GM12873 (cell line): ENCODE measurements around the gene GNB4.

ENCODE experiments used
- CTCF ChIP-seq: IDR thresholded peaks from 2 replicates; pipeline ENCODE4 v1.5.1; 2012; ENCODE audit warnings: low read depth, mild to moderate bottlenecking, moderate library complexity, low read length, control low read depth; ENCODE audit not compliant: insufficient read depth; ENCODE audit errors: missing control alignments

The GNB4 gene

GRCh38 chr3:179451265-179452175, at the start of gene GNB4:
Gene GNB4, minus strand, starts transcription at chr3:179451470. Its CDS starts 25,270 bp downstream, at chr3:179426200.
- TF ChIP-seq CTCF: no peak

- no peak for TF ChIP-seq CTCF
Measured at GRCh38 chr3:179495483-179495882, 44.2 kb upstream of the GNB4 start.

- no peak for TF ChIP-seq CTCF
Measured at GRCh38 chr3:179493260-179493659, 42.0 kb upstream of the GNB4 start.

GRCh38 chr3:179488213-179488612, 36.9 kb upstream of the GNB4 start:
- no peak for TF ChIP-seq CTCF

- no peak for TF ChIP-seq CTCF
Measured at GRCh38 chr3:179486806-179487205, 35.5 kb upstream of the GNB4 start.

- no peak for TF ChIP-seq CTCF
Measured at GRCh38 chr3:179482857-179483256, 31.6 kb upstream of the GNB4 start.

- TF ChIP-seq CTCF: no peak
Measured at GRCh38 chr3:179476215-179476614, 24.9 kb upstream of the GNB4 start.
